ENCODE data around the gene ASTN2. TPM values are rescaled to one million over a fixed set of nuclear protein-coding genes. Genes with fewer than 3 reads are reported as not detected.

ASTN2 gene
- total RNA-seq, 4 donors from 2014 or later: 0.97 to 4.7 (median 3.0) TPM

DNA sequence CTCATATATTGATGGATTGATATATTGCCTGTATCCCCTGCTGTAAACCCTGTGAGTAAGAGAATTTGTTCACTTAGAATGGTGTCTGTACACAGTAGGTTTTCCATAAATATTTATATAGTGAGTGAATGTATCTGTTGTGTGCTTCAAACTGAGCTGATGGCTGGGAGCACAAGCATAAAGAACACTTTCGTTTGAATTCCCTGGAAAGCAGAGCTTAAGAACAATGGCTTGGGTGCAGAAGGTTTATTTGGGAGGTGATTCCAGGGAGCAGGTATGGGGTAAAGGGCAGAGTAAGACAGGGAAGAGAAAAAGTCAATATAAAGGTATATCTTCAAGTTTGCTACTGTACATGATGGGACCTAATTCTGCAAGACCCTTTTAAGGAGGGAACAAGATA lies 918.7 kb downstream of the ASTN2 start:
- intact Hi-C loops (cut with DNase I; ENCODE audit: low total_unique reads): no loop called here
- TF ChIP-seq, protein P1, sequence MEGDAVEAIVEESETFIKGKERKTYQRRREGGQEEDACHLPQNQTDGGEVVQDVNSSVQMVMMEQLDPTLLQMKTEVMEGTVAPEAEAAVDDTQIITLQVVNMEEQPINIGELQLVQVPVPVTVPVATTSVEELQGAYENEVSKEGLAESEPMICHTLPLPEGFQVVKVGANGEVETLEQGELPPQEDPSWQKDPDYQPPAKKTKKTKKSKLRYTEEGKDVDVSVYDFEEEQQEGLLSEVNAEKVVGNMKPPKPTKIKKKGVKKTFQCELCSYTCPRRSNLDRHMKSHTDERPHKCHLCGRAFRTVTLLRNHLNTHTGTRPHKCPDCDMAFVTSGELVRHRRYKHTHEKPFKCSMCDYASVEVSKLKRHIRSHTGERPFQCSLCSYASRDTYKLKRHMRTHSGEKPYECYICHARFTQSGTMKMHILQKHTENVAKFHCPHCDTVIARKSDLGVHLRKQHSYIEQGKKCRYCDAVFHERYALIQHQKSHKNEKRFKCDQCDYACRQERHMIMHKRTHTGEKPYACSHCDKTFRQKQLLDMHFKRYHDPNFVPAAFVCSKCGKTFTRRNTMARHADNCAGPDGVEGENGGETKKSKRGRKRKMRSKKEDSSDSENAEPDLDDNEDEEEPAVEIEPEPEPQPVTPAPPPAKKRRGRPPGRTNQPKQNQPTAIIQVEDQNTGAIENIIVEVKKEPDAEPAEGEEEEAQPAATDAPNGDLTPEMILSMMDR (IDR thresholded peaks at IDR 0.05): no peak
- TF ChIP-seq POLR2A (IDR thresholded peaks at IDR 0.05): no peak
- 77 to 86% methylated on average over 1 of the region's 1 CpG for WGBS, 2 donors
- no peak for DNase-seq (ENCODE audit: low spot score in 2 of 2)
- H3K4me3 ChIP-seq (ENCODE audit: low read depth, poor library complexity, severe bottlenecking): no peak overlapping the region

DNA sequence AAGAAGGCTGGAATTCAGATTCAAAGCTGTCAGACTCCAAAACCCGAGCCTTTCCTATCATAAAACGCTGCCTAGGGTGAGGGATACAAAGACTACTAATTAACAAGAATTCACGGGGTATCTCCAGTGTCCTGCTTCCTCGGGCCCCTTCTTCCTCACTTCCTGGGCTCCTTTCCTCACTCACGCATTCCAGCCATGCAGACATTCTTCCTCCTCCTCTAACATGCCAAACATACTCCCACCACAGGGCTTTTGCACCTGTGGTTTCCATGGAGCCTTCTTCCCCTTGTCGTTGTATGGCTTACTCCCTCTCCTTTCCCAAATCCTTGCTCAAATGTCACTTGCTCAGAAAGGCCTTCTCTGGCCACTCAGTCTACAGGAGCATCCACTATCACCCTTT lies 919.1 kb downstream of the ASTN2 start:
- TF ChIP-seq POLR2A (IDR thresholded peaks at IDR 0.05): no peak
- TF ChIP-seq, protein P1 (IDR thresholded peaks at IDR 0.05): no peak
- H3K4me3 ChIP-seq (ENCODE audit: low read depth, poor library complexity, severe bottlenecking): no peak overlapping the region
- 73 to 90% methylated on average over 6 of the region's 6 CpGs for WGBS, 2 donors
- DNase-seq (ENCODE audit: low spot score in 2 of 2): no peak
- intact Hi-C loops (cut with DNase I; ENCODE audit: low total_unique reads): no loop called here

DNA sequence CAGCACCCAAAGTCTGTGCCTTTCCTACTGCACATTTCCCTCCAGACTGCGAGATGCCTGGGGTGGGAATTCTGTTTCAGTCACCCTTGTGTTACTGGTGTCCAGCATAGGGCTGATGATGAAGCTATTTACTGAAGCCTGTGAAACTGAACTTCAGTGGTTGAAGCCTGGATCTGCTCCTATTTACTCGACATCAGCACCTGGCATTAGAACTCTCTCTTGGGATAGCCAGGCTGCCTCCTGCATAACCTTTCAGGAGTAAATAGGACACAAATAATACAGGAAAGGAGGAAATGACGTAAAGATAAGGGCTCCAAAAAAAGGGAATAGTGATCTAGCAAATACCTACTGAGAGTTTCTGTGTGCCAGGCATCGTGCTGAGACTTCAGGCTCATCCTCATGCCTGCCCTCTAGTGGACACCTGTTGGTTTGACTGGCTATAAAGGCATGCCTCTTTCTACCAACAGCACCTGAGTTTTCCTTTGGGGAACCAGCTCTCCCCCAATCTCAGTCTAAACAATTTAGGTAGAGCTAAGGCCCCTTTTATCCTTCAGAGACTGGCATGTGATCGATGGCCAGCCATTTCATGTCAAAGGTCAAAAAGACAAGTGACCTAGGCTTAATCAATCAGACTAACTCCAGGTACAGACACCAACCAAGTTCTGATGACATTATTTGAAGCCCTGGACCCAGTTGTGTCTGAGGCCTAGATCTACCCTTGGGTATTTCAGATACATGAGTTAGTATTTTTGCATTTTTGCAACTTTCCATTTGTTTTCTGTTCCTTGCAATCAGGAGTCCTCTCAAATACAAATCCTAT lies 919.8 kb downstream of the ASTN2 start:
- TF ChIP-seq, protein P1 (IDR thresholded peaks at IDR 0.05): no peak
- TF ChIP-seq POLR2A (IDR thresholded peaks at IDR 0.05): no peak
- intact Hi-C loops (cut with DNase I; ENCODE audit: low total_unique reads): no loop called here
- no peak overlapping the region for H3K4me3 ChIP-seq (ENCODE audit: low read depth, poor library complexity, severe bottlenecking)
- 68 to 76% methylated on average over 5 of the region's 5 CpGs for WGBS, 2 donors
- DNase-seq (ENCODE audit: low spot score in 2 of 2): no peak

DNA sequence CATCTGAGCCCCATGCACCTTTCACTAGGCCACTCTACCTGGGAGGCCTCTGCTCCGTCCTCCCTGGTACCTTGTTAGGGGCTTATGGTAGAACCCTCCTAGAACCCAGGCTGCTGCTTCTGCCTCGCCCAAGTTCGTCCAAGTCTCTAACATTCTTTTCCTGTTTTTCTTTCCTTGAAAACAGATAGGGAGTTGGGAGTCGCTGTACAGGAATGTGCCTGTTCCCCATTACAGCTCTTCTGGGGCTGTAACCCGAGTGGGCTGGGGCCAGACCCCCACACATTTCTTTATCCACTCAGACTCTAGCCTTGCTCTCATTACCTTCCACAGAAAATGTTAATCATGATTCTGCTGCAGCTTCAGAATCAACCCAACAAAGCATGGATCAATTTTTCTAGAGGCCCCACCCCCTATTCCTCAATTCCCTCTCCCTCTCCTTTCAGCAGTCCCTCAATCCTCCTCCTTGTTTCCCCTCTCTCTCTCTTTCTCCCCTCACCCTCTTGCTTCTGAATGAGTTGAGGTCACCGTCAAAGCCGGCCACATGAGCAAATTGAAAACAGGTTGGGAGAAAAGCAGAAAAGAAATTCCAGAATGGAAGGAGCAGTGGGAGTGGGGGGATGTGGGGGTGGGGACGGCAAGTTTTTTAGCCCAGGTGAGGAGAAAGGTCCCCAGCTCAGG lies 921.5 kb downstream of the ASTN2 start:
- TF ChIP-seq, protein P1 (IDR thresholded peaks at IDR 0.05): no peak
- TF ChIP-seq POLR2A (IDR thresholded peaks at IDR 0.05): no peak
- WGBS, 2 donors: 74 to 87% methylated on average over 8 of the region's 8 CpGs
- no peak overlapping the region for H3K4me3 ChIP-seq (ENCODE audit: low read depth, poor library complexity, severe bottlenecking)
- intact Hi-C loops (cut with DNase I; ENCODE audit: low total_unique reads): no loop called here
- DNase-seq (ENCODE audit: low spot score in 2 of 2): no peak

DNA sequence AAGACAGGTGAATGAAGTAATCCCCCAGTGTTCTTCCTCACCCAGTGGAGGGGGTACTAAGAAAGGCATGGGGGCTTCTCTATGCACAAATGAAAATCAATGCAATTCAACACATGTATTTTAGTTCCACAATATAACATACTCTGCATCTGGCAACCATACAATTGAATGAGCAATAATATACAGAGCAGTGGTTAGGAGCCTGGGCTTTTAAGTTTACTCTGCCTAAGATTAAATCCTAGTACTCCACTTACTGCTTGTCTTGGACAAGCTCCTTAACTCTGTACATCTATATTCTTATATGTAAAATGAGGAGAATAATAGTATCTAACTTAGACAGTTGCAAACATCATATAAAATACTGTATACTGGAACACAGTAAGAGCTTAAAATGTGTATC lies 923.2 kb downstream of the ASTN2 start:
- no peak overlapping the region for H3K4me3 ChIP-seq (ENCODE audit: low read depth, poor library complexity, severe bottlenecking)
- intact Hi-C loops (cut with DNase I; ENCODE audit: low total_unique reads): no loop called here
- no peak for DNase-seq (ENCODE audit: low spot score in 2 of 2)
- no peak for TF ChIP-seq POLR2A (IDR thresholded peaks at IDR 0.05)
- TF ChIP-seq, protein P1 (IDR thresholded peaks at IDR 0.05): no peak

All from lower leg skin (tissue), 4 donors.